Thyroid gland (tissue), 4 donors: Measurements from ENCODE around the gene SKI.

Experiments used
- CTCF ChIP-seq, 6 experiments: fragments of 200-600 bp in 3 of 6; fragments of 450-650 bp in 3 of 6; sonication (generic) in 3 of 6; IDR thresholded peaks; one replicate each; pipeline ENCODE4 v1.5.1; 2016 to 2019; ENCODE audit warnings: antibody characterized with exemption in 6 of 6, mild to moderate bottlenecking in 2 of 6, inconsistent platforms in 1 of 6, moderate library complexity in 1 of 6
- POLR2A ChIP-seq, 2 donors: fragments of 450-650 bp; IDR thresholded peaks; one replicate each; pipeline ENCODE4 v1.6.1; 2017; ENCODE audit warnings: antibody characterized with exemption in 2 of 2, mild to moderate bottlenecking in 2 of 2, moderate library complexity in 1 of 2

DNA sequence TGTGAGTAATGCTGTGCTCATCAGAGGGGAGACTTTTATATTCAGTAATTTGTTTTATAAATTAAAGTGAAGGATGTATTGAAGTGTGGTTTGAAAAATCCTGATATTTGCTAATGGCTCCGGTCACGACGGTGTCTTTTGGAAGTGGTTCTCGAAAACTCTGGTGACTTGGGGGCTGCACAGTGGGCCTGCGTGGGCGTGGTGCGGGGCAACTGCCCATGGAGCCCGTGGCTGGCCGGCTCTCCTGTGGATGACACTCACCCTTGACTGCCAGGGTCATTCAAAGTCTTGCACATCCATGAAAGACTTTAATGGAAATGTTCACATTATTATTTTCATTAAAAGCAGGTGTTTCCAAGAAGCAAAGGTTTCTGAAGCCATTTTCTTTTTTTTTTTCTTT, 41.2 kb upstream of the SKI start:
- TF ChIP-seq POLR2A (IDR thresholded peaks at IDR 0.05) (no peak), CTCF (IDR thresholded peaks at IDR 0.05) (no peak)
